Measurements from ENCODE around the gene SLC36A4. TPM values are rescaled to one million over a fixed set of nuclear protein-coding genes. Genes with fewer than 3 reads are reported as not detected.

SLC36A4 gene
- total and polyA plus RNA-seq, 2 of the 13 experiments (the other 11 are each of a cell fraction or from before 2014, with no cell fraction given) = 7.3 to 9.5 TPM

- no peak for TF ChIP-seq MAF1 (CRISPR knock-in tag; IDR thresholded peaks at IDR 0.05; ENCODE audit: borderline replicate concordance)
- peak; percentile 57; the same call in 1 of the 2 replicates for TF ChIP-seq AFF4 (CRISPR knock-in tag; IDR thresholded peaks at IDR 0.05)
- TF ChIP-seq ZNF749 (CRISPR knock-in tag; IDR thresholded peaks at IDR 0.05; ENCODE audit: borderline replicate concordance) = peak; percentile 59; the same call in 1 of the 2 replicates
- TF ChIP-seq KDM4B (CRISPR knock-in tag; IDR thresholded peaks at IDR 0.05) = no peak
- no peak for TF ChIP-seq NR2F1 (CRISPR knock-in tag; IDR thresholded peaks at IDR 0.05)
- no peak for TF ChIP-seq ZNF414 (CRISPR knock-in tag; IDR thresholded peaks at IDR 0.05)
- TF ChIP-seq FOSL2 (CRISPR knock-in tag; IDR thresholded peaks at IDR 0.05) = peak; percentile 83
- no peak for TF ChIP-seq ZNF660 (CRISPR knock-in tag; IDR thresholded peaks at IDR 0.05; ENCODE audit: borderline replicate concordance, low read depth)
- TF ChIP-seq ZNF274 (CRISPR knock-in tag; IDR thresholded peaks at IDR 0.05) = peak; percentile 93
- TF ChIP-seq DMAP1 (CRISPR knock-in tag; IDR thresholded peaks at IDR 0.05) = peak; percentile 77
- TF ChIP-seq MIXL1 (CRISPR knock-in tag; IDR thresholded peaks at IDR 0.05) = no peak
- TF ChIP-seq ZNF235 (CRISPR knock-in tag; IDR thresholded peaks at IDR 0.05; ENCODE audit: borderline replicate concordance) = peak; percentile 88; the same call in 1 of the 2 replicates
- TF ChIP-seq THRA (CRISPR knock-in tag; IDR thresholded peaks at IDR 0.05; ENCODE audit: borderline replicate concordance) = 0 out of 2 replicates have a peak, but pooled peaks have one; percentile 66
- TF ChIP-seq ATF7-NPFF (CRISPR knock-in tag; IDR thresholded peaks at IDR 0.05; ENCODE audit: low read depth) = peak; percentile 94
- peak; percentile 63; the same call in 1 of the 2 replicates for TF ChIP-seq KMT2B (CRISPR knock-in tag; IDR thresholded peaks at IDR 0.05)
- 0 out of 2 replicates have a peak, but pooled peaks have one; percentile 48 for TF ChIP-seq ETV6 (CRISPR knock-in tag; conservative IDR thresholded peaks at IDR 0.05)
- TF ChIP-seq GZF1 (CRISPR knock-in tag; IDR thresholded peaks at IDR 0.05) = no peak
- no peak for TF ChIP-seq ZNF33A (CRISPR knock-in tag; IDR thresholded peaks at IDR 0.05; ENCODE audit: borderline replicate concordance)
- TF ChIP-seq KAT7 (CRISPR knock-in tag; IDR thresholded peaks at IDR 0.05; ENCODE audit: borderline replicate concordance) = peak; percentile 57; the same call in 1 of the 2 replicates
- TF ChIP-seq FOXA1 (IDR thresholded peaks at IDR 0.05) = no peak
- TF ChIP-seq FOXA1 (CRISPR knock-in tag; IDR thresholded peaks at IDR 0.05) = no peak
Measured at GRCh38 chr11:93197380-93198214, at the start of gene SLC36A4 (continued).

All from HepG2 (cell line).